Measurements from ENCODE around the gene CEP70. TPM values are rescaled to one million over a fixed set of nuclear protein-coding genes. Genes with fewer than 3 reads are reported as not detected.
"Not testable (repeated sequence)": the region's sequence is repeated elsewhere in the genome, so short reads cannot be mapped to it uniquely, and the experiment has no call there.

CEP70 gene
- total and polyA plus RNA-seq, 4 donors: 6.9 to 26.5 (median 9.1) TPM

- not testable (repeated sequence) for H3K4me3 ChIP-seq (ENCODE audit: low read depth in 1 of 3, low read length in 3 of 3); DNase-seq (ENCODE audit: low spot score); H3K9me3 ChIP-seq (ENCODE audit: control insufficient read depth in 4 of 4, low read length in 3 of 4); H3K4me1 ChIP-seq (ENCODE audit: control insufficient read depth in 4 of 4, insufficient read depth in 4 of 4, low read length in 3 of 4); H3K9ac ChIP-seq (ENCODE audit: low read depth in 1 of 2, low read length in 2 of 2); H3K36me3 ChIP-seq (ENCODE audit: control insufficient read depth in 4 of 4, insufficient read depth in 3 of 4, low read depth in 1 of 4, low read length in 3 of 4); H3K27me3 ChIP-seq (ENCODE audit: control insufficient read depth in 4 of 4, insufficient read depth in 4 of 4, low read length in 3 of 4); H3K27ac ChIP-seq (ENCODE audit: low read depth in 1 of 2, low read length in 2 of 2)
- WGBS: 94% methylated on average over 17 of the region's 17 CpGs
Measured at GRCh38 chr3:138484672-138485071, 109.4 kb downstream of the CEP70 start.

DNA sequence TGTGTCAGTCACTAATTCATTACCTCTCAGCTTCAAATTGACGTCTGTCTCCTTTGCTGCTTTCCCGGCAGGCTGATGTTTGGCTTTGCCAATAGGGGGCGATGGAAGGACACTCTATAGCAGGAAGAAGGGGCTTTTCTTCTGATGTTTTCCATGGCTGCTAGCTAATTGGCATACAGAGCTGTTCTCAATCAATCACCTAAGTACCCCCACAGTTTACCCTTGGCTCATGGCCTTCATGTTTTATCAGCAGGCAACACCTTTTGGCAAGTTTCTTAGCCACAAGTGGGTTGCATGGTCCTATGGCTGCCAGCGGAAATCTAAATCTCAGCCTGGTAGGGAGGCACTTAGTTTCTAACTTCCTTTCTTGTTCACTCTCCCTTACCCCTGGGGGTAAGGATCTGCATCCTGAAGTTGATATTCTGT lies 114.6 kb downstream of the CEP70 start:
- WGBS: 64% methylated on average over 4 of the region's 4 CpGs
- DNase-seq (ENCODE audit: low spot score): no peak
- peak; percentile 50 to 77 for TF ChIP-seq RAD21 (IDR thresholded peaks at IDR 0.05)
- TF ChIP-seq CTCF (IDR thresholded peaks at IDR 0.05; ENCODE audit: low read depth, low read length, missing input control): peak; percentile 43
- no peak for TF ChIP-seq SP1 (IDR thresholded peaks at IDR 0.05)

GRCh38 chr3:138477801-138478200 lies 116.3 kb downstream of the CEP70 start:
- H3K27ac ChIP-seq (ENCODE audit: low read depth in 1 of 2, low read length in 2 of 2): no peak overlapping the region
- H3K9ac ChIP-seq (ENCODE audit: low read depth in 1 of 2, low read length in 2 of 2): no peak overlapping the region
- TF ChIP-seq CTCF (IDR thresholded peaks at IDR 0.05; ENCODE audit: low read depth, low read length, missing input control): no peak
- no peak for TF ChIP-seq SP1 (IDR thresholded peaks at IDR 0.05)
- TF ChIP-seq EGR1 (IDR thresholded peaks at IDR 0.05; ENCODE audit: low read depth in 2 of 2): no peak
- no peak for TF ChIP-seq HNF4G (IDR thresholded peaks at IDR 0.05)
- DNase-seq (ENCODE audit: low spot score): no peak
- no peaks in the 10 kb centered on the region for H3K9me3 ChIP-seq (ENCODE audit: control insufficient read depth in 4 of 4, low read length in 3 of 4)
- WGBS: 96% methylated on average over 3 of the region's 3 CpGs
- no peaks in the 10 kb centered on the region for H3K36me3 ChIP-seq (ENCODE audit: control insufficient read depth in 4 of 4, insufficient read depth in 3 of 4, low read depth in 1 of 4, low read length in 3 of 4)
- no peaks in the 10 kb centered on the region for H3K4me1 ChIP-seq (ENCODE audit: control insufficient read depth in 4 of 4, insufficient read depth in 4 of 4, low read length in 3 of 4)
- no peak overlapping the region for H3K4me3 ChIP-seq (ENCODE audit: low read depth in 1 of 3, low read length in 3 of 3)
- H3K27me3 ChIP-seq (ENCODE audit: control insufficient read depth in 4 of 4, insufficient read depth in 4 of 4, low read length in 3 of 4): no peaks in the 10 kb centered on the region

More for the DNA sequence above, 114.6 kb downstream of the CEP70 start:
- H3K9ac ChIP-seq (ENCODE audit: low read depth in 1 of 2, low read length in 2 of 2): no peak overlapping the region
- no peaks in the 10 kb centered on the region for H3K9me3 ChIP-seq (ENCODE audit: control insufficient read depth in 4 of 4, low read length in 3 of 4)
- no peak overlapping the region for H3K4me3 ChIP-seq (ENCODE audit: low read depth in 1 of 3, low read length in 3 of 3)
- no peaks in the 10 kb centered on the region for H3K4me1 ChIP-seq (ENCODE audit: control insufficient read depth in 4 of 4, insufficient read depth in 4 of 4, low read length in 3 of 4)
- no peak overlapping the region for H3K27ac ChIP-seq (ENCODE audit: low read depth in 1 of 2, low read length in 2 of 2)
- no peaks in the 10 kb centered on the region for H3K36me3 ChIP-seq (ENCODE audit: control insufficient read depth in 4 of 4, insufficient read depth in 3 of 4, low read depth in 1 of 4, low read length in 3 of 4)
- H3K27me3 ChIP-seq (ENCODE audit: control insufficient read depth in 4 of 4, insufficient read depth in 4 of 4, low read length in 3 of 4): no peaks in the 10 kb centered on the region

DNA sequence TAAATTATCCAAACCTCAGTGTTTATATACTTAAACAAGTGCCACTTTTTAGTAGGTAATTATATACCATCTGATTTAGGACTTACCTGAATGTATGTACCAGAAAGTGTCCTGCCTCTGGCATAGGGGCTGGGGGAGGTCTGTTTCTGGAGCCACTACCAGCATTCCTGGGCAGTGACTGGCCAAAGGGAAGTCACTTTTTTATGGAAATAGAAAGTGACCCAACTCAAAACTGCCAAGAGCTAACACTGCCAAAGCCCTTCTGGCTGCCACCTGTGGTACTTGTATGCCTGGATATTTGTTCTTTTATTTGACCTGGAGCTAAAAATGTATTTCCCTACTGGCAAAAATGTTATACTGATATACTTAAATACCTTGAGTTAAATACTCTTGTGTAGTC lies 116.9 kb downstream of the CEP70 start:
- H3K9ac ChIP-seq (ENCODE audit: low read depth in 1 of 2, low read length in 2 of 2): no peak overlapping the region
- no peaks in the 10 kb centered on the region for H3K36me3 ChIP-seq (ENCODE audit: control insufficient read depth in 4 of 4, insufficient read depth in 3 of 4, low read depth in 1 of 4, low read length in 3 of 4)
- no peak overlapping the region for H3K27ac ChIP-seq (ENCODE audit: low read depth in 1 of 2, low read length in 2 of 2)
- H3K9me3 ChIP-seq (ENCODE audit: control insufficient read depth in 4 of 4, low read length in 3 of 4): no peaks in the 10 kb centered on the region
- H3K27me3 ChIP-seq (ENCODE audit: control insufficient read depth in 4 of 4, insufficient read depth in 4 of 4, low read length in 3 of 4): no peaks in the 10 kb centered on the region
- TF ChIP-seq FOXA1 (IDR thresholded peaks at IDR 0.05) (no peak), CTCF (IDR thresholded peaks at IDR 0.05; ENCODE audit: low read depth, low read length, missing input control) (no peak), SP1 (IDR thresholded peaks at IDR 0.05) (no peak), FOXA2 (IDR thresholded peaks at IDR 0.05) (no peak), YY1 (IDR thresholded peaks at IDR 0.05) (no peak), JUND (IDR thresholded peaks at IDR 0.05) (no peak), TAF1 (conservative IDR thresholded peaks at IDR 0.05) (no peak), NR2F2 (IDR thresholded peaks at IDR 0.05) (no peak), MAX (IDR thresholded peaks at IDR 0.05) (no peak), GABPA (IDR thresholded peaks at IDR 0.05 in 1 of 2, conservative IDR thresholded peaks at IDR 0.05 in 1 of 2) (no peak)
- DNase-seq (ENCODE audit: low spot score): no peak
- no peaks in the 10 kb centered on the region for H3K4me1 ChIP-seq (ENCODE audit: control insufficient read depth in 4 of 4, insufficient read depth in 4 of 4, low read length in 3 of 4)
- H3K4me3 ChIP-seq (ENCODE audit: low read depth in 1 of 3, low read length in 3 of 3): no peak overlapping the region

Data from liver (tissue), 9 donors.